Tibial nerve (tissue), 4 donors: ENCODE results near the gene PLPP1.
"Not testable (repeated sequence)": the region's sequence is repeated elsewhere in the genome, so short reads cannot be mapped to it uniquely, and the experiment has no call there.

Experiments
- EP300 ChIP-seq, 2 donors: sonication (generic); formaldehyde crosslinking; IDR thresholded peaks; one replicate each; pipeline ENCODE4 v1.6.1; 2017; ENCODE audit warnings: antibody characterized with exemption in 2 of 2, mild to moderate bottlenecking in 1 of 2
- POLR2A ChIP-seq, 2 donors: fragments of 450-650 bp; IDR thresholded peaks; one replicate each; pipeline ENCODE4 v1.6.1; 2017; ENCODE audit warnings: antibody characterized with exemption in 2 of 2, mild to moderate bottlenecking in 2 of 2, moderate library complexity in 2 of 2
- TF ChIP-seq, protein P1 (sequence below), 5 experiments: fragments of 200-600 bp in 3 of 5; fragments of 450-650 bp in 2 of 5; sonication (generic) in 3 of 5; IDR thresholded peaks; one replicate each; pipeline ENCODE4 v1.5.1; 2016 to 2019; ENCODE audit warnings: antibody characterized with exemption in 5 of 5, mild to moderate bottlenecking in 3 of 5, moderate library complexity in 2 of 5

DNA sequence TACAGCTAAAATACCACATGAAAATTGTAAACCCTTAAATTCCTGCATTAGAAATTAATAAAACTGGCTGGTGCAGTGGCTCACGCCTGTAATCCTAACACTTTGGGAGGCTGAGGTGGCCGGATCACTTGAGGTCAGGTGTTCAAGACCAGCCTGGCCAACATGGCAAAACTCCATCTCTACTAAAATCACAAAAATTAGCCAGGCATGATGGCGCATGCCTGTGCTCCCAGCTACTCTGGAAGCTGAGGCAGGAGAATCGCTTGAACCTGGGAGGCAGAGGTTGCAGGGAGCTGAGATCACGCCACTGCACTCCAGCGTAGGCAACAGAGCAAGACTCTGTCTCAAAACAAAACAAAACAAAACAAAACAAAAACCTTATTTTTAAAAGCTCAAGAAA, 29.1 kb downstream of the PLPP1 start:
- TF ChIP-seq, protein P1, sequence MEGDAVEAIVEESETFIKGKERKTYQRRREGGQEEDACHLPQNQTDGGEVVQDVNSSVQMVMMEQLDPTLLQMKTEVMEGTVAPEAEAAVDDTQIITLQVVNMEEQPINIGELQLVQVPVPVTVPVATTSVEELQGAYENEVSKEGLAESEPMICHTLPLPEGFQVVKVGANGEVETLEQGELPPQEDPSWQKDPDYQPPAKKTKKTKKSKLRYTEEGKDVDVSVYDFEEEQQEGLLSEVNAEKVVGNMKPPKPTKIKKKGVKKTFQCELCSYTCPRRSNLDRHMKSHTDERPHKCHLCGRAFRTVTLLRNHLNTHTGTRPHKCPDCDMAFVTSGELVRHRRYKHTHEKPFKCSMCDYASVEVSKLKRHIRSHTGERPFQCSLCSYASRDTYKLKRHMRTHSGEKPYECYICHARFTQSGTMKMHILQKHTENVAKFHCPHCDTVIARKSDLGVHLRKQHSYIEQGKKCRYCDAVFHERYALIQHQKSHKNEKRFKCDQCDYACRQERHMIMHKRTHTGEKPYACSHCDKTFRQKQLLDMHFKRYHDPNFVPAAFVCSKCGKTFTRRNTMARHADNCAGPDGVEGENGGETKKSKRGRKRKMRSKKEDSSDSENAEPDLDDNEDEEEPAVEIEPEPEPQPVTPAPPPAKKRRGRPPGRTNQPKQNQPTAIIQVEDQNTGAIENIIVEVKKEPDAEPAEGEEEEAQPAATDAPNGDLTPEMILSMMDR (IDR thresholded peaks at IDR 0.05) = not testable (repeated sequence)
- not testable (repeated sequence) for TF ChIP-seq EP300, POLR2A (IDR thresholded peaks at IDR 0.05)
